ENCODE data around the gene ACR.

Gene ACR

DNA sequence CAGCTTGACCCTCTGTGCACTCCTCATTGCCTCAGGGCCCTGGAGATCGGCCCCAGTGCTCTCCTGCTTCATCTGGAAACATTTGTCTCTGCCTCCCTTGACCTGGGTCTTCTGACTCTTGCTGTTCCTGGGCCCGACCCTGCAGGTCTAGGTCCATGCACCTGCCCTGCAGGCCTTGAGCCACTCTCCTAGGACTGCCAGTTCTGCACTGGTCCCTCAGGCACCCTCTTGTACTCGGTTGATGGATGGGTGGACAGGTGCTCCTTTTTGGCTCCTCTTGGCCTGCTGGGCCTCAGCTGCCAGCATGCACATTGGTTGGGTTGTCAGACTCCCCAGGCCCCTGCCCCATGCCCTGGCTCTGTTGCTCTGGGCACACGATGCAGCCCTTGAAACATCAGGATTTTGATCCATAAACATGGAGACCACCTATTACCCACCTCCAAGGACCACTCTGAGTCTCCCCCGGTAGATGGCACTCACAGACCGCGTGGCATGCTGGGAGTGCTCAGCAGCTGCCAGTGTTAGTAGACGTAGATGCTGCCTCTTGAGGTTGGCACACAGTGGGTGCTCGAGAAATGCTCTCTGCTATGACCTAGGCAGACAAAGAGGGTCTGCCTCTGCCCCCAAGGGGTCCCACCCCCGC, 20.2 kb upstream of the ACR start:
- DNase-seq (ENCODE audit: low read depth, low spot score), result no peak

DNA sequence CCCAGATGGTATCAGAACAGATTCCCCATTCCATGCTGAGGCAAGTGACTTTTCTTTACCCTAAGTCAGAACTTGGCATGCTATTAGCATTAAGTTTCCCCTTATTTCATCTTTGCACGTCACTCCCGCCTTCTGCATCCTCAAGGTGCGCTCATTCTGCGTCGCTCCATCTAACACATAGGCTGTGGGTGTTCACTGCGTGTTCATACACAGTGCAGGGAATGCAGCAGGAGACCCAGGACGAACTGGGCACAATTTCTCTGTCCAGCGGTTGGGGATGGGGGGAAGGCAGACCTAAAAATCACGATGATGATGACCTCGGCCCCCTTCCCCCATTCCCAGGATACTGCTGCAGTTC, 19.7 kb upstream of the ACR start:
- DNase-seq (ENCODE audit: low read depth, low spot score), result no peak

DNA sequence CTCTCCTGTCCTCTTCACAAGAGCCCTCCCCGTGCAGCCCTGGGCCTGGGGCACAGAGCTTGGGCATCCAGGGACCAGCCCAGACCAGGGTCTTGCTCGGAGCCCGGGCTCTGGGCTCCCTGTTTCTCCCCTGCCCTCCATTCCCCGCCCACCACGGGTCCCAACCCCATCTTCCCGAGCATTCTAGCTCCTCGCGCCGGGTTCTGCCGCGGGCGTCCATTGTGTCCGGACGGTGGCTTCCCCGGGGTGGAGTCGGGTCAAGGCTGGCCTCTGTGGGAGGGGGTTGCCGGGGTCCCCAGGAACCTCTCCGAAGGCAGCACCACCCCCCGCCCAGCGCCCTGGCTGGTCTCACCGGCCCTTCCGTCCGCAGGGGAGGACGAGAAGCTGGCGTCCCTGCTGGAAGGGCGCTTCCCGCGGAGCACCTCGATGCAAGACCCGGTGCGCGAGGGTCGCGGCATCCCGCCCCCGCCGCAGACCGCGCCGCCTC, 18.1 kb upstream of the ACR start:
- DNase-seq (ENCODE audit: low read depth, low spot score), result no peak

DNA sequence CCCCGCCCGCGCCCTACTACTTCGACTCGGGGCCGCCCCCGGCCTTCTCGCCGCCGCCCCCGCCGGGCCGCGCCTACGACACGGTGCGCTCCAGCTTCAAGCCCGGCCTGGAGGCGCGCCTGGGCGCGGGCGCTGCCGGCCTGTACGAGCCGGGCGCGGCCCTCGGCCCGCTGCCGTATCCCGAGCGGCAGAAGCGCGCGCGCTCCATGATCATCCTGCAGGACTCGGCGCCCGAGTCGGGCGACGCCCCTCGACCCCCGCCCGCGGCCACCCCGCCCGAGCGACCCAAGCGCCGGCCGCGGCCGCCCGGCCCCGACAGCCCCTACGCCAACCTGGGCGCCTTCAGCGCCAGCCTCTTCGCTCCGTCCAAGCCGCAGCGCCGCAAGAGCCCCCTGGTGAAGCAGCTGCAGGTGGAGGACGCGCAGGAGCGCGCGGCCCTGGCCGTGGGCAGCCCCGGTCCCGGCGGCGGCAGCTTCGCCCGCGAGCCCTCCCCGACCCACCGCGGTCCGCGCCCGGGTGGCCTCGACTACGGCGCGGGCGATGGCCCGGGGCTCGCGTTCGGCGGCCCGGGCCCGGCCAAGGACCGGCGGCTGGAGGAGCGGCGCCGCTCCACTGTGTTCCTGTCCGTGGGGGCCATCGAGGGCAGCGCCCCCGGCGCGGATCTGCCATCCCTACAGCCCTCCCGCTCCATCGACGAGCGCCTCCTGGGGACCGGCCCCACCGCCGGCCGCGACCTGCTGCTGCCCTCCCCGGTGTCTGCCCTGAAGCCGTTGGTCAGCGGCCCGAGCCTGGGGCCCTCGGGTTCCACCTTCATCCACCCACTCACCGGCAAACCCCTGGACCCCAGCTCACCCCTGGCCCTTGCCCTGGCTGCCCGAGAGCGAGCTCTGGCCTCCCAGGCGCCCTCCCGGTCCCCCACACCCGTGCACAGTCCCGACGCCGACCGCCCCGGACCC, 17.4 kb upstream of the ACR start:
- no peak for DNase-seq (ENCODE audit: low read depth, low spot score)

DNA sequence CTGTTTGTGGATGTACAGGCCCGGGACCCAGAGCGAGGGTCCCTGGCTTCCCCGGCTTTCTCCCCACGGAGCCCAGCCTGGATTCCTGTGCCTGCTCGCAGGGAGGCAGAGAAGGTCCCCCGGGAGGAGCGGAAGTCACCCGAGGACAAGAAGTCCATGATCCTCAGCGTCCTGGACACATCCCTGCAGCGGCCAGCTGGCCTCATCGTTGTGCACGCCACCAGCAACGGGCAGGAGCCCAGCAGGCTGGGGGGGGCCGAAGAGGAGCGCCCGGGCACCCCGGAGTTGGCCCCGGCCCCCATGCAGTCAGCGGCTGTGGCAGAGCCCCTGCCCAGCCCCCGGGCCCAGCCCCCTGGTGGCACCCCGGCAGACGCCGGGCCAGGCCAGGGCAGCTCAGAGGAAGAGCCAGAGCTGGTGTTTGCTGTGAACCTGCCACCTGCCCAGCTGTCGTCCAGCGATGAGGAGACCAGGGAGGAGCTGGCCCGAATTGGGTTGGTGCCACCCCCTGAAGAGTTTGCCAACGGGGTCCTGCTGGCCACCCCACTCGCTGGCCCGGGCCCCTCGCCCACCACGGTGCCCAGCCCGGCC, 16.7 kb upstream of the ACR start:
- DNase-seq (ENCODE audit: low read depth, low spot score), result no peak

DNA sequence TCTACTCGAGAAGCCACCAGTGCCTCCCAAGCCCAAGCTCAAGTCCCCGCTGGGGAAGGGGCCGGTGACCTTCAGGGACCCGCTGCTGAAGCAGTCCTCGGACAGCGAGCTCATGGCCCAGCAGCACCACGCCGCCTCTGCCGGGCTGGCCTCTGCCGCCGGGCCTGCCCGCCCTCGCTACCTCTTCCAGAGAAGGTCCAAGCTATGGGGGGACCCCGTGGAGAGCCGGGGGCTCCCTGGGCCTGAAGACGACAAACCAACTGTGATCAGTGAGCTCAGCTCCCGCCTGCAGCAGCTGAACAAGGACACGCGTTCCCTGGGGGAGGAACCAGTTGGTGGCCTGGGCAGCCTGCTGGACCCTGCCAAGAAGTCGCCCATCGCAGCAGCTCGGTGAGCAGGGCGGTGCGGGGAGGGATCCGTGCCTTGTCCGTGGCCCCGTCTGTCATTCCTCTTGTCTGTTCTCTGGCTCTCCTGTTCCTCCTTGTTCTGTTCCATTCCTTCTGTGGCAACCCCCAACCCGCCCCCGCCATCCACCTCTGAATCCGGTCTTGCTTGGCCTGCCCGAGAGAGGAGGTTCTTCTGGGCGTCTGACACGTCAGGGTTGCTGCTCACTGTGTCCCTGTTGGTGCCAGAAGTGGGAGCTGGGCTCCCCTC, 15.8 kb upstream of the ACR start:
- no peak for DNase-seq (ENCODE audit: low read depth, low spot score)

DNA sequence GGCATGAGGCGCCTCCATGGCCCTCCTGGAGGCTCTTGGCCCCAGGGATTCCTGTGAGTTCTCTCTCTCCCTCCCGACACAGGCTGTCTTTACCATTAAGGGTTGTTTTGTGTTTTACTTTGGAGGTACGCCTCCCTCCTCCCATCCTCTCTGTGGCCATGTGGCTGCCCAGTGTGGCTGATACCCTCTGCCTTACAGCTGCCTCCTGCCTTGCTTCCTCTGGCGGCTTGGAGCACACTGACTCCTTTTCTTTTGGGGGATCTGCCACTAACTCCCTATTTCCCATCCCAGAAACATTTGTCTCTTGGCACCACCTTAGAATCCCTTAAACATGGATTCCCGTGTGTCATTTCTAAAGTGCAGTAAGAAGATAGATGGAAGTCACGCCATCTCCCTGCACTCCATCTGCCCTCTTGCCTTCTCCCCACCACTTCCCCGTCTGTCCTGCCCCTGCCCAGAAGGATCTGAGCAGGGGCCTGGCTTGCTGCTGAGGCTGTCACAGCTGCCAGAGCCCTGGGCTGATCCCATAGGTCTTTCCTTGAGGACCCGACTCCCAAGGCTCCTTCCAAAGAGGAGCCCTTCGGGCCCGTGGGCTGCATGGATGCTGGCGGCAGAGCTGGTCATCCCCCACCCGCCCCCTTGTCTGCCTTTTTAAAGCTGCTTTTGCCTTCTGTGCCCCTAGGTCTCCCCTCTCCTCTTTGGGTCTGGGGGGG, 15.1 kb upstream of the ACR start:
- DNase-seq (ENCODE audit: low read depth, low spot score), result no peak

DNA sequence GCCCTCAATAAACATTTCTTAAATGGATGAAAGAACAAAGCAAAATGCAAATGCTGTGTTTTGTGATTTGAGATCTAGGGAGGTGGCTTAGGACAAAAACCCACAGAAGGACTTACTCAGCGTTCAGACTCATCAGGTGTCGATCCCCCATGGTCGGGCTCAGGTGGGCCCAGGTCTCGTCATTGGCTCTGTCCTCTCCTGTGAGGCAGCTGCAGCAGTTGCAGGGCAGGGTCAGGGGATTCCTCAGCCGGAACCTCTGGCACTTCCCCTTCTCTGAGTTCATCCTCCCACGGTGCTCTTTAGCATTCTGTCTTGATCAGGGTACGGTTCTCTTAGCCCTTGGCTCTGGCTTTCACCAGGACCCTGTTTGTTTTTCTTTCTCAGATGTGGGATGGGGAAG, 14.0 kb upstream of the ACR start:
- DNase-seq (ENCODE audit: low read depth, low spot score), result no peak

DNA sequence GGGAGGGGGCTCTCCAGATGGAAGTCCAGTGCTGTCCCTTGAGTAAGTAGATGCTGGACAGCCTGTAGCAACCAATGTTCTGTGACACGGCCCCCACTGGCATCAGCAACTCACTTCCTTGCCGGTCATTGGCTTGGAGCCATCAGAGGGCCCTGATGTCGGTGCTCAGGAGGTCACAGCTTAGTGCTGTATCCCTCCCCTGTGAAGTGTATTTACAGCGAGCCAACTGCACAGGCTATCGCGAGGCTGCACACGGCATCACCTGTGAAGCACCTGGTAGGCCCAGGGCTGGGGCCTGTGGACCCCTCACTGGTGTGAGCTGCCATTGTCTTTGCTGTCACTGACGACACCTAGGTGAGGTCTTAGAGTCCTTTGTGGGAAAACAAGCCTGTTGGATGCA, 13.4 kb upstream of the ACR start:
- DNase-seq (ENCODE audit: low read depth, low spot score), result no peak

DNA sequence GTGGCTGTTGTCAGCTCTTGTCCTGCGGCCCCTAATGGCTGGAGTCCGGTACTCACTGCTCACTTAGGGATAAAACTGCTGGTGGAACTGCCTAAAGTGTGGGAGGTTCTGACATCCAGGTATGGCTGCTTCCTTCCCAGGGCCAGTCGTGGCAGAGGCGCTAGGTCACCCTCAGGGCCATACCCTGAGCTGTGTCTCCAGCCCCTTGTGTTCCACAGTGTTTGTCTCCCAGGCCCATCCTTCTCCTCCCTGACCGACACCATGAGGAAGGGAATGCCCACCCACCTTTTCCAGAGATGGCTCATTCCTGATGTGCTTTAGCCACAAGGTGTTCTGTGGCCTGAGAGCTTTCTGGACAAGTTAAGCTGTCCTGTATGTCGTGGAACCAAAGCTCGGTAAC, 12.4 kb upstream of the ACR start:
- DNase-seq (ENCODE audit: low read depth, low spot score), result no peak

DNA sequence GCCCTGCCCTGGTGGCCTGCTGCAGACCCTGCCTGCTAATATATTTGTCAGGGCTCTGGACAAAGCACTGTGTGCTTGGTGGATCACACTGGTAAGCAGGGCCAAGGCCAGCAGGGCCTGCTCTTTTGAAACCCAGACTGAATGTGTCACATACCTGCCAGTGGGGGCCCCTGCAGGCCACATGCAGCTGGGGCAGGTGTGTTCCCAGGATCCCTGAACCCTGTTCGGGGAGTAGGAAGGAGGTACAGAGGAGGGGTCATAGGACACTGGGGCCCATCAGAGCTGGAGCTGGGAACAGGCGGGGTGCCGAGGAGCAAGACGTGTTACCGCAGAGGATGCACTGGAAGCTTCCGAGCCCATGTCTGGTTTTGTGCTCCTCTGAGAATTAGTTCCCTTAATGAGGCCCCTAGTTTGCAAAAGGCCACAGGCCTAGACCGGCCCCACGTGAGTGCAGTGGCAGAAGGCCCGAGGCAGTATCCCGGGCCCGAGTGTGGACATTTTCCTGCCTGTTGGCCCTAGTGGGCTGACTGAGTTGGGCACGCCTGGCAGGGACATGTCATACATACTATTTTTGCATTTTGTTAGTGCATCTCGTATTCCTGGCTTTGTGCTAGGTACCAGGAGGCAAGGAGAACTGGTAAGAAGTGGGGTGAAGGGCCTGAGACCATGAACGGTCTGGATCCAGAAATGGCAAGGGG, 11.2 kb upstream of the ACR start:
- DNase-seq (ENCODE audit: low read depth, low spot score), result no peak

DNA sequence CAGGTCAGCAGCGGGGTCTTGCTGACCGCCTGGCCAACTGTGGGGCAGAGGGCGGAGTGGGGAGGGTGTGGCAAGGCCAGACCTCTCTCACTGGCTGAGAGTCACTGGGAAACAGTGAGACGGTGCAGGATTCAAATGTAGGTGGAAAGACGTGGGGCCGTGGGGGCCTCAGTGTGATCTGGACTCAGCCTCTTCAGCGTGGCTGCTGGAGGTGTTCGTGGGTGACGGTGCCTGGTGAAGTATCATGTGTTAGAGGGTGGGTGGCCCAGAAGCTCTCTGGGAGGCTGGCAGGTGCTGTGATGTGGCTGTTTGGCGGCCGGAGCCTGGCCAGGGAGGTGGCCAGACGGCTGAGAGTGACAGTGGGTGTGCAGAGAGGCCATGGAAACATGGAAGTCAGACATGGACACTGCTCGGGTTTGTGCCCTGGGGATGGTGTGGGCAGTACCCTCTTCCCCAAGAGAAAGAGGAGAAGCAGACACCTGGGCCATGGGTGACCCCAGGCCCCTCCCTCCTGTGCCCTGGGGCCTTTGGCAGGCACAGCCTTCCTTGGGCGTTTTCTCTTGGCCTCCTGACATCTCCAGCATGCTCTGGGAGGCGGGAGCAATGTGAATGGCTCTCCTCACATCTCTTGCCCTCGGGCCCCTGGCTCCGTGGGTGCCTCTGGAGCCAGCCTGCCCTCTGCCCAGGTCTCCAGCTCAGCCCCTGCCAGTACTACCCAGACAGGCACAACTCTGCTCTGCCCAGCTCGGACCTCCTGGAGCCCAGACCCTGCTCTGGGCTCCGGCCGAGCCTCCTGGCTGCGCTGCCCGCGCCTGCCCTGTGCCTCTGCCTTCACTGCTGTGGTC, 10.1 kb upstream of the ACR start:
- DNase-seq (ENCODE audit: low read depth, low spot score), result no peak

DNA sequence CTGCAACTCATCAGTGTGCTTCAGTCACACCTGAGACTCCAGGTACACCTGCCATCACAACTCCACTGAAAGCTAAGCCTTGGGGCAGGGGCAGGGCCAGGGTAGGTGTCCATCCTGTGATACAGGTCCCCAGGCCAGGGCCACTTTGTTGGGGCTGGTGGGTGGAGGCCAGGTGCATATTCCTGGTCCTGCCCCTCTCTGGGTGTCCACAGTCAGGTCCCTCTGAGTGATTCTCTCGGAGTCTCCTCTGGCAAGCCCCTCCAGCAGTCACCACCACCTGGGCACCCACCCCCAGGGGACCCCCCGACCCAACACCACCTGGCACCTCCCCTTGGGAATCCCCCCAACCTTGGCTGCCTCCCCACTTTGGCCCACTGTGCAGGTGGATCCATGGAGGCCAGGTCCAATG, 9.5 kb upstream of the ACR start:
- no peak for DNase-seq (ENCODE audit: low read depth, low spot score)

DNA sequence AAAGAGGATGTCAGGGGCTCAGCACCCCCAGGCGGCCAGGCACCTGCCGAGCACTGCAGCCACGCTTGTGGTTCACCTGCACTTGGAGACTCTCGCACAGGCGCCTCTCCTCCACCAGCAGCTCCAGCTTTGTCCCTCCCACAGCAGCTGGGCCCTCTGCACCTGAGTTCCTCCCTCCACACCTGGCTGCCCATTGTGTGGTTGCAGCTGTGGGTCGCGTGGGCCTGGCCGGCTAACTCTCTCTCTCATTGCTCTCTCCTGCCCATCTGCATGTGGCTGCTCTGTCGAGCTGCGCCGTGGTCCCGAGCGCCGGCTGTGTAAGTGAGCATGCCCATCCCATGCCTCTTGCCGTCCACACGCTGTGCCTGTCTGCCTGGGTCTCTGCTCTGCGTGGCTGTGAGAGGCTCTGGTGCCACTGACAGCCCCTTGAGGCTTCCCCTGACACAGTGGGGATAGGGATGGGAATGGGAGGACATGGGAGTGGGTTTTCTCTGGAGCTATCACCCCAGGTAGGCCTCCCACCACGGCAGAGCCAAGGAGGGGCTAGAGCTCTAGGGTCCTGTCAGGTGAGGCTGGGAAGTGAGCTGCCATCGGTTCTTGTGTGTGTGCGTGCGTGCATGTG, 8.5 kb upstream of the ACR start:
- DNase-seq (ENCODE audit: low read depth, low spot score), result no peak

DNA sequence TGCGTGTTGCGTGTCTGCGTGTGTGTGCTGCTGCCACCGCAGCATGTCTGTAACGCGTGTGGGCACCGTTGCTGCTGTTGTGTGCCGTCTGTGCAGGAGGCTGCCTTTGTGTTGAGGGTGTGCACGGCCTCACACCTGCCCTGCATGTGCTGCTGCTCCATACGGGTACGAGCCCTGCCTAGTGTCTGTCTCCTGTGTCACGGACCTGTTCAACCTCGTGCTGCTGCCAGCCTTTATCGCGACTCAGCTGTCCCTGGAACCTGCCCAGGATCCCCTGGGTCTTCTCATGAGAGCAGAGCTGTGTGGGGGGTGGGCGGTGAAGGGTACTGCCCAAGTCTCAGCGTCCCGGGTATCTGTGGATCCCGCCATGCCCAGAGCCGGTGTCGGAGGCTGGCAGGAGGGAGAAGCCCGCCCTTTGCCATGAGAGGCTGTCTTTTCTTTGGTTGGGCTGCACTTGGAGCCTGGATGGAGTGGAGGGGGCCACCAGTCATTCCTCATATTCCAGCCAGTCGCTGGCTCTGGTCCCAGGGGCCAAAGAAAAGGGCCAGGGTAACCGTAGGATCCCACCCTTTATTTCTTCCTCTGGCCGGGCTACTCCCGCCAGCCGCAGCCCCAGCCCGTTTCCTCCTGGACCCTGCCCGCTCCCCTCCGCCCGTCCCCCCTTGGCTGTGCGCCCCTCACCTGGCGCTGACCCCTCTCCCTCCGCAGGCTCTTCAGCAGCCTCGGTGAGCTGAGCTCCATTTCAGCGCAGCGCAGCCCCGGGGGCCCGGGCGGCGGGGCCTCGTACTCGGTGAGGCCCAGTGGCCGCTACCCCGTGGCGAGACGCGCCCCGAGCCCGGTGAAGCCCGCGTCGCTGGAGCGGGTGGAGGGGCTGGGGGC, 7.8 kb upstream of the ACR start:
- no peak for DNase-seq (ENCODE audit: low read depth, low spot score)

DNA sequence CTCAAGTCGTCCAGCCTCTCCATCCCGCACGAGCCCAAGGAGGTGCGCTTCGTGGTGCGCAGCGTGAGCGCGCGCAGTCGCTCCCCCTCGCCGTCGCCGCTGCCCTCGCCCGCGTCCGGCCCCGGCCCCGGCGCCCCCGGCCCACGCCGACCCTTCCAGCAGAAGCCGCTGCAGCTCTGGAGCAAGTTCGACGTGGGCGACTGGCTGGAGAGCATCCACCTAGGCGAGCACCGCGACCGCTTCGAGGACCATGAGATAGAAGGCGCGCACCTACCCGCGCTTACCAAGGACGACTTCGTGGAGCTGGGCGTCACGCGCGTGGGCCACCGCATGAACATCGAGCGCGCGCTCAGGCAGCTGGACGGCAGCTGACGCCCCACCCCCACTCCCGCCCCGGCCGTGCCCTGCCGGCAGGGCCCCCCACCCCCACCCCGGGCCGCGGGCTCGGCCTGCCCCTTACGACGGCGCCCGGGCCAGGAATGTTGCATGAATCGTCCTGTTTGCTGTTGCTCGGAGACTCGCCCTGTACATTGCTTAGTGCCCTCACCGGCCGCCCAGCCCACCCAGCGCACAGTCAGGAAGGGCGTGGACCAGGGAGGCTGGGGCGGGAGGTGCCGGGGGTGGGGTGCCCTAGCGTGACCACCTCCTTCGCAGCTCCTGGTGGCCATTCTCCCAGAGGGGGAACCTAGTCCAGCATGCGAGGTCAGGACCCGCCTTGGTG, 6.9 kb upstream of the ACR start:
- DNase-seq (ENCODE audit: low read depth, low spot score), result no peak

DNA sequence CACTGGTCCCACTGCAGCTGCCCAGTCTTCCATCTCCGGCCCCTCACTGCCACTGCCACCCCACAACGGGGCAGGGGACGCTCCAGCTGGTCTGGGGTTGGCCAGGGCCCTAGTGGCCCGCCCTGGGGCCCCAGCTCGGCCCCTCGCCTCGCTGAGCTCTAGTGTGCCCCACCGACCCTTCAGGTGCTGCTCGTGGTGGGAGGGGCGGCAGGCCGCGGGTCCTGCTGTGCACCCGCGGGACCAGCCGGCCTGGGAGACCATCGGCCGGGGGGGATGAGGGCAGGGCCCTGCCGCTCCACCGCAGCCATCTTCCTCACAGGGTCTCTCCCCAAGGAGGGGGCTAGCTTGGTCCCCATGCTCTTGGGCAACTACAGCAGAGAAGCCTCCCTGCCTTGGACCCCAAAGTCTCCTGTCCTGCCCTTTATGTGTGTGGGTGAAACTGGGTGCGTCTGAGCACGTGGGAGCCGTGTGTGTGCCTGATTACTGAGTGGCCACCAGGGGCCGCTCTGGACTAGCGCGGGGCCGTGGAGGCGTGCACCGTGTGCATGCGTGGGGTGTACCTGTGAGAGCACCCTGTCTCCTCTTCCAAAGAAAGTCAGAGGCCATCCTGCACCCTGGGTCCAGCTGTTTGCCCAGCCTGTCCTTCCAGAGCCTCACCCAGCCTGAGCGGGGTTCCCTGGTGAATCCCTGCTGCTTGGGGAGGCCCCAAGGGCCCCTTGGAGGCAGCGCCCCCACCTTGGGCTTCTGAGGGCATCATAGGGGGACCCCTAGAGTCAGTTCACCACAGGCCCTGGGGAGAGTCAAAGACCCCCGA, 6.0 kb upstream of the ACR start:
- DNase-seq (ENCODE audit: low read depth, low spot score), result no peak
